Kidney (tissue), 14 donors: Measurements from ENCODE around the gene UTS2R. TPM values are rescaled to one million over a fixed set of nuclear protein-coding genes. Genes with fewer than 3 reads are reported as not detected.

ENCODE experiments used
- DNase-seq, 5 donors: peaks; one replicate each; pipeline ENCODE4 v3.0.0-alpha.2; 2013 to 2020
- FAIRE-seq: peaks from 2 replicates; lab custom pipeline; 2012; peaks lifted over from hg19 to GRCh38; lab: Jason Lieb, UNC
- H3K27ac ChIP-seq, 2 donors: one replicate each; pipeline ENCODE4 v1.7.0; 2013; ENCODE audit warnings: low read depth in 2 of 2, low read length in 2 of 2, inconsistent platforms in 1 of 2
- H3K27me3 ChIP-seq: one replicate; pipeline ENCODE4 v1.7.1; 2013; ENCODE audit warnings: low read length, inconsistent platforms; ENCODE audit not compliant: control insufficient read depth, insufficient read depth
- H3K36me3 ChIP-seq, 3 donors: one replicate each; pipeline versions ENCODE4 v1.7.0 to v1.7.1; 2013; ENCODE audit warnings: low read length in 3 of 3, control low read depth in 1 of 3, inconsistent platforms in 1 of 3; ENCODE audit not compliant: insufficient read depth in 3 of 3, control insufficient read depth in 2 of 3
- H3K4me1 ChIP-seq, 3 donors: one replicate each; pipeline versions ENCODE4 v1.7.0 to v1.7.1; 2013; ENCODE audit warnings: low read length in 3 of 3, inconsistent platforms in 1 of 3, low read depth in 1 of 3; ENCODE audit not compliant: control insufficient read depth in 2 of 3, insufficient read depth in 2 of 3
- H3K4me3 ChIP-seq, 3 donors: one replicate each; pipeline versions ENCODE4 v1.7.0 to v1.8.1; 2013; ENCODE audit warnings: low read length in 3 of 3, control low read depth in 1 of 3, inconsistent platforms in 1 of 3
- H3K9ac ChIP-seq, 3 donors: one replicate each; pipeline versions ENCODE4 v1.7.0 to v1.7.1; 2013; ENCODE audit warnings: low read length in 3 of 3, control low read depth in 1 of 3, inconsistent platforms in 1 of 3
- H3K9me3 ChIP-seq, 3 donors: one replicate each; pipeline versions ENCODE4 v1.7.0 to v1.7.1; 2013; ENCODE audit warnings: low read length in 3 of 3, control low read depth in 1 of 3, inconsistent platforms in 1 of 3; ENCODE audit not compliant: control insufficient read depth in 2 of 3, insufficient read depth in 1 of 3
- intact Hi-C: fragments of 100-400 bp; cut with DNase I; formaldehyde crosslinking; loops from one replicate; pipeline ENCODE4 v1.11.1; 2022
- polyA plus RNA-seq: library from polyadenylated mRNA; stranded (reverse); fragments of 350-450 nt; fragmentation: Illumina TruSeq; extraction: RNeasy Lipid Tissue Mini Kit (QIAGEN cat#74804); gene quantifications from one replicate; pipeline ENCODE4 v1.2.3, GENCODE V29; 2014; ENCODE audit warnings: low read depth, low replicate concordance; ENCODE audit not compliant: insufficient read depth
- total RNA-seq: library from RNA; stranded (reverse); fragmentation: NEBNext Ultra II Directional; extraction: Animal tissue kit (Norgen Biotek cat#: 25700); gene quantifications from one replicate; pipeline ENCODE4 v1.2.1, GENCODE V29; 2021
- TF ChIP-seq, protein P1 (sequence below): IDR thresholded peaks from 3 replicates; pipeline ENCODE4 v1.5.1; 2012; ENCODE audit warnings: mild to moderate bottlenecking, moderate library complexity, borderline replicate concordance; ENCODE audit not compliant: insufficient read depth; ENCODE audit errors: extremely low read depth
- donor health status: control.
- donor health status: control.
- donor health status: control.
- donor health status: control.
- donor health status: control.
- donor health status: DM: yes; HTN: yes; CAD: no.
- donor health status: Normal renal cell carcinoma (clear cell type).

UTS2R gene
- total and polyA plus RNA-seq, 2 donors from 2014 or later: not detected

DNA sequence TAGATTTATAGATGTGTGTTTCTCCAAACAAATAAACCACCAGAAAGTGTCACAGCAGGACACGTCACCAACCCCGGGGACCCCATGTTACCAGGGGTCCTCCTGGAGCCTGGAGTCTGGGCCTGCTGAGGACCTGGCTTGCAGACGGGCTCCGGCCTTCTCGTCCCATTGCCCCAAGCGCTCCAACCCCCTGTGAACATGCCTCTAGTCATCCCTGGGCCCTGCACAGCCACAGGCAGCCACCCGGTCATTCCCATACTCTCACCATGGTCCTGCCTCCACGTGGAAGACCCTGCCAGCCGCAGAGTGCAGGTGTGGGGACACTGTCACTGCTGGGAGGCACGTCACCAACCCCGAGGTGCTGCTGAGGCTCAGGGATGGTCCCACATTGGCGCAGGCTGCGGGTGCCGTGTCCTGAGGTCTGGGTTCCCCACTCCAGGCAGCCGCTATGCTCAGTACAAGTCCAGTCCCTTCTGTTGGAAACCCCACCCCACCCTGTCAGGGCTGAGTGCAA, 42.5 kb upstream of the UTS2R start:
- Histone ChIP-seq H3K4me1 (peaks cover 0 to 24% (median 16%) of the 10 kb centered on the region in 3 donors), H3K27me3 (peaks cover 4% of the 10 kb centered on the region), H3K27ac (peak overlapping the region; percentile 5 to 25), H3K9me3 (no peaks in the 10 kb centered on the region), H3K4me3 (no peak overlapping the region), H3K9ac (no peak overlapping the region), H3K36me3 (no peaks in the 10 kb centered on the region)
- peak in 1 of 5 donors; percentile 73 for DNase-seq
- TF ChIP-seq, protein P1, sequence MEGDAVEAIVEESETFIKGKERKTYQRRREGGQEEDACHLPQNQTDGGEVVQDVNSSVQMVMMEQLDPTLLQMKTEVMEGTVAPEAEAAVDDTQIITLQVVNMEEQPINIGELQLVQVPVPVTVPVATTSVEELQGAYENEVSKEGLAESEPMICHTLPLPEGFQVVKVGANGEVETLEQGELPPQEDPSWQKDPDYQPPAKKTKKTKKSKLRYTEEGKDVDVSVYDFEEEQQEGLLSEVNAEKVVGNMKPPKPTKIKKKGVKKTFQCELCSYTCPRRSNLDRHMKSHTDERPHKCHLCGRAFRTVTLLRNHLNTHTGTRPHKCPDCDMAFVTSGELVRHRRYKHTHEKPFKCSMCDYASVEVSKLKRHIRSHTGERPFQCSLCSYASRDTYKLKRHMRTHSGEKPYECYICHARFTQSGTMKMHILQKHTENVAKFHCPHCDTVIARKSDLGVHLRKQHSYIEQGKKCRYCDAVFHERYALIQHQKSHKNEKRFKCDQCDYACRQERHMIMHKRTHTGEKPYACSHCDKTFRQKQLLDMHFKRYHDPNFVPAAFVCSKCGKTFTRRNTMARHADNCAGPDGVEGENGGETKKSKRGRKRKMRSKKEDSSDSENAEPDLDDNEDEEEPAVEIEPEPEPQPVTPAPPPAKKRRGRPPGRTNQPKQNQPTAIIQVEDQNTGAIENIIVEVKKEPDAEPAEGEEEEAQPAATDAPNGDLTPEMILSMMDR: no peak
- no peak for FAIRE-seq
- intact Hi-C loops: loop anchor here (10.0 kb wide), 2 partner anchors 94 to 124 kb away; no protein-coding TSS in a partner anchor

DNA sequence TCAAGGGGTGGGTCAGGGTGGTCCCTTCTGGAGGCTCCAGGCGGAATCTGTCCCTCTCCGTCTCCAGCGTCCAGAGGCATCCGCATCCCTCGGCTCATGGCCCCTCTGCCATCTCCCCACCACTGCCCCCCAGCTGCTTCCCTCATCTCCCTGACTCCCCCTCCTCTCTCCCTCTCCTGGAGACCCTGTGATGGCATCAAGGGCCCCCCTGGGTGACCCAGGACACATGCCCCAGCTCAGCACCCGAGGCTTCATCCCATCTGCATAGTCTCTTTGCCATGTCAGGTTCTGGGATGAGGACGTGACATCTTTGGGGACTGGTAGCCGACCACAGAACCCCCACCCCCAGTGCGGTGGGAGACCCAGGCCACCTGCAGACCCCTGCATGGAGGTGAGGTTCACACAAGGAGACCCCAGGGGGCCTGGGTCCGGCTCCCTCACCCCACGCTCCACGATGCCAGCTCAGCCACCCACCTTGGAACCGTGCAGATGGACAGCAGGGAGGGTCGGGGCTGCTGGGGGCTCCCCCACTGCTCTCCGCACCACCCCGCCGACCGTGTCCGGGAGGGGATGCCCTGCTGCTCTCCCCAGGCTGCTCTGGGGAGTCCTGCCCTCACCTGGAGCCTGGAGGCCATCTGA, 41.8 kb upstream of the UTS2R start:
- Histone ChIP-seq H3K27me3 (peaks cover 4% of the 10 kb centered on the region), H3K4me1 (peaks cover 0 to 31% (median 16%) of the 10 kb centered on the region in 3 donors), H3K36me3 (no peaks in the 10 kb centered on the region), H3K27ac (peak overlapping the region in 1 of 2 donors; percentile 13), H3K9me3 (no peaks in the 10 kb centered on the region), H3K4me3 (no peak overlapping the region), H3K9ac (no peak overlapping the region)
- intact Hi-C loops: loop anchor here (10.0 kb wide), 2 partner anchors 95 to 125 kb away; no protein-coding TSS in a partner anchor
- TF ChIP-seq, protein P1: no peak
- DNase-seq: peak in 1 of 5 donors; percentile 49
- no peak for FAIRE-seq

DNA sequence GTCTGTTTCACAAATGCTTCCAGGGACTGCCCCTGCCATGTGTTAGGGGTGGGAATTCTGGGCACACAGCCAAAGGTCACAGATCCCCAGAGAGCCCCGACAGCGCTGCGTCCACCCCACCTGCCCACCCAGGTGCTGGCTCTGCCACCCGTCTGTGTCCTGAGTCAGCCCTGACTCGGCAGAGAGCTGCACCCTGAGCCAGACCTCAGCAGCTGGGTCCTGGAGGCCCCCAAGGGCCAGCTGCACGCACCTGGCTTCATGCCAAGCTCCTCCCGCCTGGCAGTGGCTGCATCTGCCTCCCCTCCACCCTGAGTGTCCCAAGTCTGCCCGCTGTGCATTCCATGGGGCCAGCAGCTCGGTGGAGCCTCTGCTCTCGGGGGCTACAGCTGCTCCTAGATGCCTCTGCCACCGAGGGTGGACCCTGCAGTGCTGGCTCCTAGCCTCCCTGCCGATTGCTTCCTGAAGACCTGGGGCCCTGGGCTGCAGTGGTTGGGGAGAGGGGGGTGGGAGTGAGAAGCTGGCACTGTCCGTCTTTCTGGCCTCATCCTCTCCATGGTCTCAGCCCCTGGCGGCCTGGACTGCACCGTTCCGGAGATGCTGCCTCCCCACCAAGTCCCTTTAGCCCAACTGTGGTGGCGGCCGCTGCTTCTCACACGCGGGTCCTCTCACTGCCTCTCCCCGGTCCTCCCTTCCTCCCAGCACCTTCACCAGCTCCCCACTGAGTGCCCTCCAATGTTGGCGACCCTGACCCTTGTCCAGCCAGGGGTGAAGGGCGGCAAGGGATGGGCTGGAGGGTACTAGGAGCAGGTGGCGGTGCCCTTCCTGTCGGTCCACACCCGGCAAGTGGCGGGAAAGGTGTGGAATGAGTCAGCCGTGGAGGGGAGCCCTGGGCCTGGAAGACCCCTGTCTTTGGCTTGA, 41.0 kb upstream of the UTS2R start:
- Histone ChIP-seq H3K27ac (no peak overlapping the region), H3K9ac (no peak overlapping the region), H3K4me3 (no peak overlapping the region), H3K4me1 (peaks cover 0 to 37% (median 16%) of the 10 kb centered on the region in 3 donors), H3K9me3 (no peaks in the 10 kb centered on the region), H3K27me3 (peaks cover 4% of the 10 kb centered on the region), H3K36me3 (no peaks in the 10 kb centered on the region)
- TF ChIP-seq, protein P1: no peak
- peak; percentile 73 to 89 (median 80) for DNase-seq
- intact Hi-C loops: no loop called here
- no peak for FAIRE-seq
